Measurements from ENCODE around the gene CDH2. TPM values are rescaled to one million over a fixed set of nuclear protein-coding genes. Genes with fewer than 3 reads are reported as not detected.

CDH2 gene
- total RNA-seq, 1 experiment from 2014 or later = 36.2 TPM

- Histone ChIP-seq H3K9ac (ENCODE audit: extremely low read depth, insufficient read length, low read length) (no peak overlapping the region), H3K18ac (ENCODE audit: insufficient read length, low read depth, low read length) (no peak overlapping the region), H3K79me1 (ENCODE audit: insufficient read depth, low read depth, low read length, poor library complexity, severe bottlenecking) (no peaks in the 10 kb centered on the region), H4K20me1 (ENCODE audit: control insufficient read depth, insufficient read depth, insufficient read length) (no peaks in the 10 kb centered on the region), H4K91ac (ENCODE audit: insufficient read length, low read depth, low read length) (no peak overlapping the region), H4K5ac (ENCODE audit: insufficient read length, low read depth, low read length) (no peak overlapping the region), H2BK12ac (ENCODE audit: insufficient read length, low read depth, low read length) (no peak overlapping the region), H3T11ph (ENCODE audit: low read length) (no peak overlapping the region), H2BK120ac (ENCODE audit: low read depth, low read length, poor library complexity, severe bottlenecking) (no peak overlapping the region), H3K79me2 (ENCODE audit: insufficient read depth, low read length) (no peaks in the 10 kb centered on the region), H3K23ac (ENCODE audit: insufficient read length, low read depth, low read length) (no peak overlapping the region), H2AK5ac (ENCODE audit: insufficient read length, low read length) (no peak overlapping the region), H2AFZ (ENCODE audit: low read length) (no peak overlapping the region), H3K4me2 (ENCODE audit: insufficient read depth, insufficient read length, low read length) (no peak overlapping the region), H3K27ac (ENCODE audit: insufficient read length, low read depth, low read length) (no peak overlapping the region), H3K4me1 (ENCODE audit: insufficient read depth, low read length) (peaks cover 5% of the 10 kb centered on the region; the same call in 1 of the 2 replicates), H3K4ac (ENCODE audit: low read depth, low read length) (no peak overlapping the region), H2BK20ac (ENCODE audit: low read depth, low read length, poor library complexity, severe bottlenecking) (no peak overlapping the region), H4K8ac (replicated peaks; ENCODE audit: insufficient read length, low read depth, low read length) (no peak overlapping the region), H3K9me3 (ENCODE audit: control insufficient read depth, low read depth, low read length) (no peaks in the 10 kb centered on the region), H2BK5ac (ENCODE audit: insufficient read length, low read length) (no peak overlapping the region), H3K27me3 (ENCODE audit: insufficient read depth, low read length) (no peaks in the 10 kb centered on the region), H3K23me2 (ENCODE audit: insufficient read length, low read depth, low read length, poor library complexity, severe bottlenecking) (no peaks in the 10 kb centered on the region), H3K14ac (ENCODE audit: insufficient read depth, low read length) (no peak overlapping the region), H2BK15ac (ENCODE audit: low read depth, low read length) (no peak overlapping the region), H3K56ac (ENCODE audit: insufficient read length, low read depth, low read length) (no peak overlapping the region)
- no peaks in the 10 kb centered on the region for H3K9me3 Mint-ChIP-seq
- no peak overlapping the region for H3K4me3 Mint-ChIP-seq
- no peak for TF ChIP-seq CTCF (conservative IDR thresholded peaks at IDR 0.05)
- DNase-seq = no peak
- H3K27me3 Mint-ChIP-seq (ENCODE audit: low read depth) = no peaks in the 10 kb centered on the region
- no peaks in the 10 kb centered on the region; a peak in 1 of 7 replicates for H3K36me3 Mint-ChIP-seq (ENCODE audit: insufficient read depth in 1 of 3, low read depth in 3 of 3)
- H3K4me1 Mint-ChIP-seq = peaks cover 23 to 24% of the 10 kb centered on the region in 2 experiments
- no peak overlapping the region for H3K27ac Mint-ChIP-seq
- no CpG with 5 or more reads among the region's 5 CpGs for WGBS (ENCODE audit: extremely low coverage, insufficient read length, low lambda C conversion rate)
These were observed 29.2 kb downstream of the CDH2 start for GRCh38 chr18:28147674-28148171.
